SK-N-SH (cell line): ENCODE measurements around the gene QRICH2. TPM values are rescaled to one million over a fixed set of nuclear protein-coding genes. Genes with fewer than 3 reads are reported as not detected.

ENCODE experiments used
- CTCF ChIA-PET: fragments of 300-600, 350-600 bp; formaldehyde crosslinking; extraction: SDS; loops from one replicate; lab custom pipeline; 2021; lab: Yijun Ruan, JAX
- POLR2A ChIA-PET: fragments of 350-600 bp; sonication (Branson Sonifier 250); formaldehyde crosslinking; extraction: SDS; loops from one replicate; lab custom pipeline; 2020; ENCODE audit warnings: antibody characterized with exemption, inconsistent platforms; lab: Yijun Ruan, JAX
- DNase-seq: peaks from one replicate; pipeline ENCODE4 v3.0.0; 2012
- H2AFZ ChIP-seq: fragments of 200-600 bp; sonication (generic); 2 replicates; pipeline ENCODE4 v1.8.1; 2016; ENCODE audit warnings: antibody characterized with exemption, mild to moderate bottlenecking, low read depth
- H3F3A ChIP-seq: fragments of 200-600 bp; sonication (generic); replicated peaks from 2 replicates; pipeline ENCODE3; 2016; ENCODE audit warnings: antibody characterized with exemption, mild to moderate bottlenecking; ENCODE audit not compliant: insufficient read depth
- H3K27ac ChIP-seq, 2 experiments: fragments of 200-500 bp in 1 of 2; fragments of 200-600 bp in 1 of 2; sonication (Bioruptor generic) in 1 of 2; sonication (generic), shearing (Covaris generic) in 1 of 2; 2 replicates each; pipeline versions ENCODE4 v1.5.1 to v1.6.1; 2014 to 2016; ENCODE audit warnings: low read depth in 2 of 2, inconsistent platforms in 1 of 2, low read length in 1 of 2, mild to moderate bottlenecking in 1 of 2, mixed read lengths in 1 of 2
- H3K27me3 ChIP-seq: fragments of 200-600 bp; sonication (generic), shearing (Covaris generic); 2 replicates; pipeline ENCODE4 v1.6.1; 2016; ENCODE audit warnings: mixed run types; ENCODE audit not compliant: insufficient read depth
- H3K36me3 ChIP-seq, 2 experiments: fragments of 200-500 bp in 1 of 2; fragments of 200-600 bp in 1 of 2; sonication (Bioruptor generic) in 1 of 2; sonication (generic) in 1 of 2; replicated peaks in 1 of 2; 2 replicates each; pipeline versions ENCODE3 to v1.5.1; 2014 to 2016; ENCODE audit warnings: low read length in 1 of 2, mild to moderate bottlenecking in 1 of 2; ENCODE audit not compliant: insufficient read depth in 2 of 2, control insufficient read depth in 1 of 2
- H3K4me1 ChIP-seq, 2 experiments: fragments of 200-500 bp in 1 of 2; fragments of 200-600 bp in 1 of 2; sonication (Bioruptor generic) in 1 of 2; sonication (generic), shearing (Covaris generic) in 1 of 2; 2 replicates each; pipeline versions ENCODE4 v1.5.1 to v1.6.1; 2014 to 2016; ENCODE audit warnings: low read depth in 1 of 2, low read length in 1 of 2, mixed run types in 1 of 2; ENCODE audit not compliant: insufficient read depth in 2 of 2, control insufficient read depth in 1 of 2
- H3K4me2 ChIP-seq: fragments of 200-600 bp; sonication (generic), shearing (Covaris generic); 2 replicates; pipeline ENCODE4 v1.6.1; 2017; ENCODE audit warnings: mixed run types
- H3K4me3 ChIP-seq, 2 experiments: fragments of 200-500 bp in 1 of 2; fragments of 200-600 bp in 1 of 2; sonication (Bioruptor generic) in 1 of 2; sonication (generic), shearing (Covaris generic) in 1 of 2; 2 replicates each; pipeline versions ENCODE4 v1.5.1 to v1.8.1; 2014 to 2016; ENCODE audit warnings: low read depth in 2 of 2, inconsistent platforms in 1 of 2, low read length in 1 of 2, mild to moderate bottlenecking in 1 of 2, mixed read lengths in 1 of 2, moderate library complexity in 1 of 2
- H3K79me2 ChIP-seq: fragments of 200-600 bp; sonication (generic); 2 replicates; pipeline ENCODE4 v1.8.1; 2017; ENCODE audit warnings: mild to moderate bottlenecking; ENCODE audit not compliant: insufficient read depth
- H3K9ac ChIP-seq: fragments of 200-600 bp; sonication (generic); 2 replicates; pipeline ENCODE4 v1.6.1; 2017; ENCODE audit warnings: mixed run types
- H3K9me2 ChIP-seq: fragments of 200-600 bp; sonication (generic); 2 replicates; pipeline ENCODE4 v1.6.1; 2017; ENCODE audit warnings: mixed run types
- H3K9me3 ChIP-seq: fragments of 200-600 bp; sonication (generic); 2 replicates; pipeline ENCODE4 v1.6.1; 2017; ENCODE audit warnings: mixed run types, mild to moderate bottlenecking, moderate library complexity
- H4K20me1 ChIP-seq: fragments of 200-600 bp; sonication (generic); 2 replicates; pipeline ENCODE4 v1.6.1; 2017; ENCODE audit warnings: mild to moderate bottlenecking, mixed run types; ENCODE audit not compliant: insufficient read depth
- EZH2phosphoT487 ChIP-seq: fragments of 200-600 bp; sonication (generic); IDR thresholded peaks from 2 replicates; pipeline ENCODE4 v1.6.1; 2017; ENCODE audit warnings: low read depth, mixed run types, mild to moderate bottlenecking, antibody characterized with exemption, moderate library complexity, borderline replicate concordance
- FOSL2 ChIP-seq: IDR thresholded peaks from 2 replicates; pipeline ENCODE4 v1.4.0; 2012; ENCODE audit warnings: low read depth, mild to moderate bottlenecking, moderate library complexity, borderline replicate concordance
- FOXJ3 ChIP-seq: sonication (generic); formaldehyde crosslinking; IDR thresholded peaks from 2 replicates; pipeline ENCODE4 v1.5.1; 2020; ENCODE audit warnings: mild to moderate bottlenecking, missing genetic modification reagents
- GABPA ChIP-seq: IDR thresholded peaks from 2 replicates; pipeline ENCODE4 v1.4.0; 2012; ENCODE audit warnings: low read depth, mild to moderate bottlenecking
- MXI1 ChIP-seq: IDR thresholded peaks from 2 replicates; pipeline ENCODE4 v1.6.1; 2012; ENCODE audit warnings: mild to moderate bottlenecking, low read depth, low read length, improper control_type of control experiment
- NRF1 ChIP-seq: IDR thresholded peaks from 2 replicates; pipeline ENCODE4 v1.6.1; 2012; ENCODE audit warnings: low read depth, mild to moderate bottlenecking, low read length
- RCOR1 ChIP-seq: fragments of 150-350 bp; IDR thresholded peaks from 2 replicates; pipeline ENCODE4 v1.6.1; 2017; ENCODE audit warnings: antibody characterized with exemption, low read length
- SIN3A ChIP-seq: IDR thresholded peaks from 2 replicates; pipeline ENCODE4 v1.6.1; 2012; ENCODE audit warnings: low read depth, mild to moderate bottlenecking, low read length, moderate library complexity, borderline replicate concordance
- SMC3 ChIP-seq: IDR thresholded peaks from 2 replicates; pipeline ENCODE4 v1.6.1; 2012; ENCODE audit warnings: low read depth, low read length, improper control_type of control experiment
- TCF12 ChIP-seq: IDR thresholded peaks from 2 replicates; pipeline ENCODE4 v1.4.0; 2012
- WGBS: methylation state at CpG from one replicate; pipeline ENCODE4 v1.1.6; 2017; ENCODE audit warnings: low lambda C conversion rate; 5-methylcytosine and 5-hydroxymethylcytosine counted together
- polyA plus RNA-seq, 3 experiments: library from polyadenylated mRNA; depleted of rRNA; stranded (reverse); fragments of >200 nt; gene quantifications; 2 replicates each; pipeline ENCODE4 v1.2.3, GENCODE V29; 2012
- TF ChIP-seq, protein P1 (sequence below): IDR thresholded peaks from 2 replicates; pipeline ENCODE4 v1.4.0; 2012; ENCODE audit warnings: low read depth, borderline replicate concordance
- TF ChIP-seq, protein P2 (sequence below): IDR thresholded peaks from 2 replicates; pipeline ENCODE4; 2012
- TF ChIP-seq, protein P3 (sequence below): IDR thresholded peaks from 2 replicates; pipeline ENCODE4 v1.4.0; 2012; ENCODE audit warnings: low read depth
- TF ChIP-seq, protein P4 (sequence below): fragments of 150-350 bp; IDR thresholded peaks from 2 replicates; pipeline ENCODE4 v1.6.1; 2016; ENCODE audit warnings: mild to moderate bottlenecking, low read depth, low read length

QRICH2 gene
- polyA plus RNA-seq, 1 of the 3 experiments (the other 2 are of a cell fraction), result 6.2 TPM

DNA sequence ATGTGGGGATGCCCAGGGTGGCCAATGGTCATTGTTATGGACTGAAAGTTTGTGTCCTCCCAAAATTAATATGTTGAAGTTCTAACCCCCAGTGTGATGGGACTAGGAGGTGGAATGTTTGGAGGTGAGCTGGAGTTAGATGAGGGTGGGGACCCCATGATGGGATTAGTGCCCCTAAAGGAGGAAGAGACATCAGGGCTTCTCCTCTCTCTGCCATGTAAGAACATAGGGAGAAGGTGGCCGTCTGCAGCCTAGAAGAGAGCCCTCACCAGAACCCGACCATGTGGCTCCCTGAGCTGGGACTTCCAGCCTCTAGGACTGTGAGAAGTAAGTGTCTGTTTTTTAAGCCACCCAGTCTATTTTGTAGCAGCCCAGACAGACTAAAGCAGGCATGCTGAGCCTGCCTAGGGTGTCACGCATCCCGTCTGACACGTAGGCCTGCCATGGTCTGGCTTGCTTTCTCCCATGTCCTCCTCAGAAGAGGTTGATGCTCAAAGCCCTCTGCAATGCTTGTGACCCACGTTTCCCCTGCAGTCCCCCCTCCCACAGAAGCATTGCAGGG lies 49.6 kb upstream of the QRICH2 start:
- peaks cover 6% of the 10 kb centered on the region for H3K79me2 ChIP-seq
- H3K9ac ChIP-seq, result no peak overlapping the region
- CTCF ChIA-PET, result interaction anchor here (1.0 to 8.3 kb wide), 4 partner anchors 13 to 101 kb away, joined by 5 to 128 read pairs (median 8); partner anchors contain the start of gene SPHK1
- no peak overlapping the region for H3K4me3 ChIP-seq
- 88% methylated on average over 6 of the region's 6 CpGs for WGBS
- DNase-seq, result no peak
- H3K4me1 ChIP-seq, result peaks cover 4 to 6% of the 10 kb centered on the region in 2 experiments; a peak in 2 of 4 replicates
- no peaks in the 10 kb centered on the region for H3K36me3 ChIP-seq
- no peaks in the 10 kb centered on the region for H3K9me2 ChIP-seq
- no peak for TF ChIP-seq FOXJ3 (CRISPR knock-in tag)
- TF ChIP-seq SMC3, result no peak
- TF ChIP-seq FOSL2, result no peak
- TF ChIP-seq NRF1, result no peak
- TF ChIP-seq EZH2phosphoT487, result no peak
- no peak for TF ChIP-seq MXI1
- TF ChIP-seq SIN3A, result no peak
- TF ChIP-seq, protein P1, sequence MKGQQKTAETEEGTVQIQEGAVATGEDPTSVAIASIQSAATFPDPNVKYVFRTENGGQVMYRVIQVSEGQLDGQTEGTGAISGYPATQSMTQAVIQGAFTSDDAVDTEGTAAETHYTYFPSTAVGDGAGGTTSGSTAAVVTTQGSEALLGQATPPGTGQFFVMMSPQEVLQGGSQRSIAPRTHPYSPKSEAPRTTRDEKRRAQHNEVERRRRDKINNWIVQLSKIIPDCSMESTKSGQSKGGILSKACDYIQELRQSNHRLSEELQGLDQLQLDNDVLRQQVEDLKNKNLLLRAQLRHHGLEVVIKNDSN, result no peak
- no peak for TF ChIP-seq RCOR1
- TF ChIP-seq, protein P2, sequence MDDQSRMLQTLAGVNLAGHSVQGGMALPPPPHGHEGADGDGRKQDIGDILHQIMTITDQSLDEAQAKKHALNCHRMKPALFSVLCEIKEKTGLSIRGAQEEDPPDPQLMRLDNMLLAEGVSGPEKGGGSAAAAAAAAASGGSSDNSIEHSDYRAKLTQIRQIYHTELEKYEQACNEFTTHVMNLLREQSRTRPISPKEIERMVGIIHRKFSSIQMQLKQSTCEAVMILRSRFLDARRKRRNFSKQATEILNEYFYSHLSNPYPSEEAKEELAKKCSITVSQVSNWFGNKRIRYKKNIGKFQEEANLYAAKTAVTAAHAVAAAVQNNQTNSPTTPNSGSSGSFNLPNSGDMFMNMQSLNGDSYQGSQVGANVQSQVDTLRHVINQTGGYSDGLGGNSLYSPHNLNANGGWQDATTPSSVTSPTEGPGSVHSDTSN, result no peak
- no peak for TF ChIP-seq TCF12
- TF ChIP-seq, protein P3, sequence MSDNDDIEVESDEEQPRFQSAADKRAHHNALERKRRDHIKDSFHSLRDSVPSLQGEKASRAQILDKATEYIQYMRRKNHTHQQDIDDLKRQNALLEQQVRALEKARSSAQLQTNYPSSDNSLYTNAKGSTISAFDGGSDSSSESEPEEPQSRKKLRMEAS, result no peak
- TF ChIP-seq, protein P4, sequence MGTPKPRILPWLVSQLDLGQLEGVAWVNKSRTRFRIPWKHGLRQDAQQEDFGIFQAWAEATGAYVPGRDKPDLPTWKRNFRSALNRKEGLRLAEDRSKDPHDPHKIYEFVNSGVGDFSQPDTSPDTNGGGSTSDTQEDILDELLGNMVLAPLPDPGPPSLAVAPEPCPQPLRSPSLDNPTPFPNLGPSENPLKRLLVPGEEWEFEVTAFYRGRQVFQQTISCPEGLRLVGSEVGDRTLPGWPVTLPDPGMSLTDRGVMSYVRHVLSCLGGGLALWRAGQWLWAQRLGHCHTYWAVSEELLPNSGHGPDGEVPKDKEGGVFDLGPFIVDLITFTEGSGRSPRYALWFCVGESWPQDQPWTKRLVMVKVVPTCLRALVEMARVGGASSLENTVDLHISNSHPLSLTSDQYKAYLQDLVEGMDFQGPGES, result no peak
- TF ChIP-seq GABPA, result no peak
- H3K27me3 ChIP-seq, result no peaks in the 10 kb centered on the region
- no peaks in the 10 kb centered on the region for H3K9me3 ChIP-seq
- POLR2A ChIA-PET, result no interaction called here
- H3K27ac ChIP-seq, result no peak overlapping the region
- H3F3A ChIP-seq, result peaks cover 4% of the 10 kb centered on the region
- H3K4me2 ChIP-seq, result no peak overlapping the region
- no peaks in the 10 kb centered on the region for H4K20me1 ChIP-seq
- no peak overlapping the region for H2AFZ ChIP-seq
